Sigmoid colon (tissue), 4 donors: ENCODE data around the gene RBM17.
A peak's percentile ranks its signal among the peaks of the same experiment; 100 is the strongest.

Experiments
- POLR2A ChIP-seq, 2 donors: fragments of 450-650 bp; IDR thresholded peaks; one replicate each; pipeline ENCODE4 v1.6.1; 2016; ENCODE audit warnings: antibody characterized with exemption in 2 of 2, mild to moderate bottlenecking in 2 of 2, moderate library complexity in 2 of 2
- POLR2AphosphoS5 ChIP-seq, 4 donors: sonication (generic); formaldehyde crosslinking; IDR thresholded peaks; one replicate each; pipeline ENCODE4 v1.6.1; 2017; ENCODE audit warnings: antibody characterized with exemption in 4 of 4
- TF ChIP-seq, protein P1 (sequence below), 4 experiments: fragments of 450-650 bp in 3 of 4; fragments of 200-600 bp in 1 of 4; IDR thresholded peaks; one replicate each; pipeline ENCODE4 v1.5.1; 2016 to 2019; ENCODE audit warnings: antibody characterized with exemption in 4 of 4, mild to moderate bottlenecking in 3 of 4, moderate library complexity in 2 of 4

DNA sequence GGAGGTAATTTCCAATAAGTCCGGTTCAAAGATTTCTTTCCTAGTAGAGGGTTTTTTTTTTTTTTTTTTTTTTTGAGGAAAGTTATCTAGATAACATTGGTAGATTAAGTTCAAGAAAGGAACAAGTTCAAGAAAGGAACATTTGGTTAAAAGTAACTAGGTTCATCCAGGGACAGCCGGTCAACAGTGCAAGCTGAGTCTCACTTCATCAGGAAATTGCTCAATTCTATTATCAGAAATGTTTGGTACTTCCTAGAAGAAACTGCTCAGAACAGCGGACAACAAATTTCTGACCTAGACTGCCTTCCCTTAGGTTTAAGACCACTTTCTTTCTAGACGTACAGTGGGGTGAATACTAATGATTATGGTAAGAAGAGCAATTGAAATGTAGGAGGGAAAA lies 23.0 kb upstream of the RBM17 start:
- TF ChIP-seq, protein P1, sequence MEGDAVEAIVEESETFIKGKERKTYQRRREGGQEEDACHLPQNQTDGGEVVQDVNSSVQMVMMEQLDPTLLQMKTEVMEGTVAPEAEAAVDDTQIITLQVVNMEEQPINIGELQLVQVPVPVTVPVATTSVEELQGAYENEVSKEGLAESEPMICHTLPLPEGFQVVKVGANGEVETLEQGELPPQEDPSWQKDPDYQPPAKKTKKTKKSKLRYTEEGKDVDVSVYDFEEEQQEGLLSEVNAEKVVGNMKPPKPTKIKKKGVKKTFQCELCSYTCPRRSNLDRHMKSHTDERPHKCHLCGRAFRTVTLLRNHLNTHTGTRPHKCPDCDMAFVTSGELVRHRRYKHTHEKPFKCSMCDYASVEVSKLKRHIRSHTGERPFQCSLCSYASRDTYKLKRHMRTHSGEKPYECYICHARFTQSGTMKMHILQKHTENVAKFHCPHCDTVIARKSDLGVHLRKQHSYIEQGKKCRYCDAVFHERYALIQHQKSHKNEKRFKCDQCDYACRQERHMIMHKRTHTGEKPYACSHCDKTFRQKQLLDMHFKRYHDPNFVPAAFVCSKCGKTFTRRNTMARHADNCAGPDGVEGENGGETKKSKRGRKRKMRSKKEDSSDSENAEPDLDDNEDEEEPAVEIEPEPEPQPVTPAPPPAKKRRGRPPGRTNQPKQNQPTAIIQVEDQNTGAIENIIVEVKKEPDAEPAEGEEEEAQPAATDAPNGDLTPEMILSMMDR (IDR thresholded peaks at IDR 0.05) = no peak
- TF ChIP-seq POLR2A (IDR thresholded peaks at IDR 0.05) = no peak
- peak in 1 of 4 donors; percentile 21 for TF ChIP-seq POLR2AphosphoS5 (IDR thresholded peaks at IDR 0.05)
